Measurements from ENCODE around the gene ANXA2R.
"Not testable (repeated sequence)": the region's sequence is repeated elsewhere in the genome, so short reads cannot be mapped to it uniquely, and the experiment has no call there.

Gene ANXA2R

GRCh38 chr5:43033841-43034590 is 6.1 kb downstream of the ANXA2R start:
- no peak for DNase-seq

- DNase-seq = no peak
Measured at GRCh38 chr5:43027054-43027785, 12.9 kb downstream of the ANXA2R start.

GRCh38 chr5:43025184-43025950 is 14.8 kb downstream of the ANXA2R start:
- DNase-seq = not testable (repeated sequence)

- DNase-seq = no peak
Measured at GRCh38 chr5:43024217-43024616, 15.9 kb downstream of the ANXA2R start.

- DNase-seq = no peak
Measured at GRCh38 chr5:43021151-43021550, 19.0 kb downstream of the ANXA2R start.

GRCh38 chr5:43020399-43020746 is 19.7 kb downstream of the ANXA2R start:
- DNase-seq = no peak

- peak; percentile 59 to 97 (median 80) for DNase-seq
Measured at GRCh38 chr5:43019614-43020398, 20.3 kb downstream of the ANXA2R start.

GRCh38 chr5:43019291-43019613 is 20.9 kb downstream of the ANXA2R start:
- DNase-seq = no peak

DNA sequence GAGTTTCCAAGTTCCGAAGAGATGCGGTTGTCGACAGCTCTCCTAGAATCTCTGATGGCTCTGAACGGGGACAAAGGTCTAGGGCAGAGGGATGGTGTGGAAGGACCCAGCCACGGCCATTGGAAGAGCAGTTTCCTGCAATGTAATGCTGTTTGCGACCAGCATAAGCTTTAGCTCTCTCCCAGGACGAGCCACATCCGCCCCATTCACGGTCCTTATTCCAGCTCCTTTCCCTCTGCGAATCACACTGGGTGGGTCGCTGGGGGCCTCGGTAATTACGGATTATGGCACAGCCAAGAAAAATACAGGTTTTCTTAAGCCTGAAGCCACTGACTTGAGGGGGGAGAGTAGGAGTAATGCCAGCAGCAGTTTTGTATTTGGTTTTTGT is 22.7 kb downstream of the ANXA2R start:
- peak in 1 of 5 experiments; percentile 73 for DNase-seq

DNA sequence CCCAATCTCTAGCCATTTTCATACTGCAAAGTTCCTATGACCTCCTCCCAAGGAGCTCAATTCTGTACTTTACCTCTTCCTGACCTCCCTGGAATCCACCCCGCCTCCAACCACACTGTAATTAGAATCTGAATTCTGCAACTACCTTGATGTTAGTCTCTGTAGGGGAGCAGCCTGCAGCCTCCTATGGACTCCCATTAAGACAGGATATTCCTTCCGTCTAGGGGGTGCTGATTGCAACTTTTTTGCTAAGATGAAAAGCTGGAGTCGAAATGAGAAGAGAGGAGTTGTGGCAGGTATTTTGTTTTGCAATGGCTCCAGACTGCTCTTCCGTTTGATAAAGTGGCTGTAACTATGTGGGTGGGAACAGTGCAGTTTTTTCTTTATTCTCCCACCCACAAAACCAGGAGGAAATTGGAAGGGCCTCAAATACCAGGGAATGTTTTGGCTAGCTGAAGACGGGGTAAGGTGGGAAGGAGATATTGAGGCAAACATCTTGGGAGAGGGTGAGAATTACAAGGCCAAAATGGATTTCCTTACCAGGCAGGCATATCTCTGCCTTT is 23.8 kb downstream of the ANXA2R start:
- no peak for DNase-seq

- DNase-seq = no peak
Measured at GRCh38 chr5:43014522-43014921, 25.6 kb downstream of the ANXA2R start.

DNA sequence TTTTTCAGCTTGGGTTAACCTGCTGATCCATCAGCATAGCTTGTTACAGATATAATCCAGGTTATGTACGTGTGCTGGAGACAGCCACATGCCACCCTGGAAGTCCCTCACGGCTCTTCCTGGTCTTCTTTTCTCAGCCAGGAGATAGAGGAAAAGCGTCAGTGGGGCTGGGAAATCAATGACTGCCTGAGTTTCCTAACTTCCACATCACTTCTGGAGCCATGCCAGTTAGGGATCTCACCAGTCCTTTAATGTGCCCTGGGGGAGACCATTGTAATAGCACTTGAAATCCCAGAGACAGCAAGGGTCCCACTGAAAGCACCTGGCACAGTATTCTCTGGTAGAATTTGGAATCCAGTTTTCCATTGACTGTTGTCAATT is 29.2 kb downstream of the ANXA2R start:
- no peak for DNase-seq

- DNase-seq = peak; percentile 65 to 98 (median 85)
Measured at GRCh38 chr5:43008363-43009153, 31.6 kb downstream of the ANXA2R start.

DNA sequence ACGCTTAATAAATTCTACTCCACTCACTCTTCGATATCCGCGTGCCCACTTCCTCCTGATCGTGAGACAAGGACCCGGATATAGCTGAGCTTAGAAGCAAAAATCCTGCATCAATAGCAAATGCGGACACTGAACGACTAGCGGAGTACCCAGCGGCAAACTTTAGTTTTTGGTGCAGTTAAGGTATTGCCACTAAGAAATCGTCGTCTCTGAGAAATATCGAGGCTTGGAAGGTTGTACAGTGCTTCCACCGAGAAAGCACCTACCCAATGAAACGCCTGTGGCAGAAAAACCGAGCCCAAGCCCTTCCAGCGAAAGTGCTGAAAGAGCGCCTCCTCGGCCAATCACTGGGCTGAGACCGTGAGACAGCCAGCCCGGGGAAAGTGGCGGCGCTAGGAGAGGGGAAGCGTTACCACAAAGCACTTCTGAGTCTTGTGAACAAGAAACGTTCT is 32.2 kb downstream of the ANXA2R start:
- peak; percentile 60 to 96 (median 81) for DNase-seq

DNA sequence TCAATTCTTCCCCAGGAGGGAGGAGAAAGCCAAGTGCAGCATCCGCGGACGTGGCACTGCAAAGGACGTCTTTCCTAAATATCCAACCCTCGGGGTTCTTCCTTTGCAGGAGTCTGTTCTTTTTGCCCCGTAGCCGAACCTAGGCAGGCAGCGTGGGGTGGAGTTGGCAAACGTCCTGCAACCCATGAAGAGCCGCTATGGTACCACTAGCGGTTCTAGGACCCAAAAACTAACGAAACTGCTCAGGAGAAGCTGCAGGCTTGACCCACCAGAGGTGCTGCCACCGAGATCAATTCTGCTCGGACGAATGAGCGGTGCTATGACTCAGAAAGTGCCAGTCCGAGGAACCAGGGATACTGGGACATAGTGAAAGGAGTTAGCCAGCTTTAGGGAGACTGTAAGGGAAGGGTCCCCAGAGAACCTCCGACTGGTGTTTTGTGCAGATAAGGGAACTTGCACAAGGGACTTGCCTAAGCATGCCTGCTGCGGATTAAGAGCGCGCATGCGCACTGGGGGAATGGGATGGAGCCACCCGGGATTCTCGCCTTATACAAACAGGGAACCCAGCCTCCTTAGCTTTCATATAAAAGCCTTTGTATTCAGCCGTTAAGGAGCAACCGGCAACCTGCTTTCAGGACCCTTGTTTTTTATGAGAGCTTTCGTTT is 32.7 kb downstream of the ANXA2R start:
- peak in 3 of 5 experiments; percentile 52 to 82 (median 72) for DNase-seq

DNA sequence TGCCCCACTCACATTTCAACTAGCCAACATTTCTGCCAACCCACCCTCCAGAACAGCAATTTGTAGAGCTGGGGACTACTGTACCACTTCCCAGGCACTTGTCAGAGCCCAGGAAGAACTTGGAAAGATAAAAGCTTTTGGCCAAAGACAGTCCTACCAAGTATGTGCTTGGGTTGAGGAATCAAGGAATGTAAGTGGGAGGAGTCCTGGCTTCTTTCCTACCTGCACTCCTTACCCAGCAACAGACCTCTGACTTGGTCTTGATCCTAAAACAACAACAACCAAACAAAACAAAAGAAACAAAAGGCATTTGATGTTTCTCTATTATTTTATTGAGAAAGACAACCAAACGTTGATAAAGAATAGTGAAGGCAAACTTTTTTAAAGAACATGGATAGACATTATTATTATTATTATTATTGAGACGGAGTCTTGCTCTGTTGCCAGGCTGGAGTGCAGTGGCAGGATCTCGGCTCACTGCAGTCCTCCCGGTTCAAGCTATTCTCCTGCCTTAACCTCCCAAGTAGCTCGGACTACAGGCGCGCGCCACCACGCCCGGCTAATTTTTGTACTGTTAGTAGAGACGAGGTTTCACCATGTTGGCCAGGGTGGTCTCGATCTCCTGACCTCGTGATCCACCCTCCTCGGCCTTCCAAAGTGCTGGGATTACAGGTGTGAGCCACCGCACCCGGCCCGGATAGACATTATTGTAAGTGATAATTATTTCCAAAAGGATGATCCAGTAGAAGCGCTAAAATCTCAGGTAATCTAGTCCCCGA is 33.5 kb downstream of the ANXA2R start:
- DNase-seq = no peak

- DNase-seq = no peak
Measured at GRCh38 chr5:43005031-43005430, 35.1 kb downstream of the ANXA2R start.

DNA sequence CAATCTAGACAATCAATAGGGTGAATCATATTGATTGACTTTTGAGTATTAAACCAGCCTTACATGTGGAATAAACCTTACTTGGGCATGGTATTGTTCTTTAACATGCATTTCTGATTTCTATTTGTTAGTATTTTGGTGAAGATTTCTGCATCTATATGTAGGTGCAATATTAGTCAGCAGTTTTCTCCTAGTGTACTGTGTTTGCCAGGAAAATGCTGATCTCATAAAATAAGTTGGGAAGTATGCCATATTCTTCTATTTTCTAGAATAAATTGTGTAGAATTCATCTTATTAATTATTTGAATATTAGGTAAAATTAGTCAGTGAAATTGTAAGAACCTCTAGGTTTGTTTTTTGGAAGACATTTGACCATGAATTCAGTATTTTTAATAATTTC is 38.4 kb downstream of the ANXA2R start:
- no peak for DNase-seq

DNA sequence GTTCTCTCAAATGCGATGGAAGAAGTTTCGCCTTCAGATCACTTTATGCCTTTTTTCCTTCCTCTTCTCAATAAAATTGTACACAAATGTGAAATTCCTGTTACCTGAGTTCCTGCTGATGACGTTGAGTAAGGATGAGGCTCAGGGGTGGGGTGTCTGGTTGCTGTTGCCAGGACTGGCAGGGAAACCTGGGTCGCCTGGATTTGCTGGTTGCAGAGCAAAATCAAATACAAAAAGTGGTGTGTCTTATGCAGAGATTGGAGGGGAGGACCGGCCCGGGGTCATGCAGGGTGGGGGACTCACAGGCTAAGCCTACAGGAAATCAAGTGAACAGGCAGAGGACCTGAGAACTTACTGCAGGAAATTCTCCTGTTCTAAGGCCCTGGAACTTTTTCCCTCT is 39.2 kb downstream of the ANXA2R start:
- no peak for DNase-seq
